A673 (cell line): ENCODE measurements around the gene FRMD4A. TPM values are rescaled to one million over a fixed set of nuclear protein-coding genes. Genes with fewer than 3 reads are reported as not detected.

Experiments used
- BruUV-seq: library from RNA; stranded (reverse); fragments of 400-500 nt; replicated peaks from 2 replicates; lab custom pipeline; 2021; lab: Mats Ljungman, UMichigan
- CTCF ChIA-PET: fragments of 300-600 bp; sonication (Branson Sonifier 250); formaldehyde crosslinking; loops from one replicate; lab custom pipeline; 2022; ENCODE audit warnings: antibody characterized with exemption; lab: Charles Lee
- POLR2A ChIA-PET: fragments of 300-600 bp; sonication (Branson Sonifier 250); formaldehyde crosslinking; loops from one replicate; lab custom pipeline; 2022; ENCODE audit warnings: antibody characterized with exemption; ENCODE audit not compliant: low non-redundant PET; lab: Charles Lee
- DNase-seq: peaks from one replicate; pipeline ENCODE4 v3.0.0-alpha.2; 2015; ENCODE audit warnings: low spot score
- H3K27ac ChIP-seq: fragments of 200-600 bp; sonication (generic); 2 replicates; pipeline ENCODE4 v1.5.1; 2016; ENCODE audit warnings: mixed run types, low read depth, mild to moderate bottlenecking, mixed read lengths, antibody characterized with exemption, low read length; ENCODE audit not compliant: poor library complexity, severe bottlenecking
- H3K27me3 ChIP-seq: fragments of 200-600 bp; sonication (generic); replicated peaks from 2 replicates; pipeline ENCODE4 v1.6.1; 2017; ENCODE audit warnings: mixed run types, low read depth, mild to moderate bottlenecking, mixed read lengths, antibody characterized with exemption, low read length; ENCODE audit not compliant: insufficient read depth, poor library complexity
- H3K36me3 ChIP-seq: fragments of 200-600 bp; sonication (generic); 2 replicates; pipeline ENCODE4 v1.6.1; 2016; ENCODE audit warnings: mixed run types, mild to moderate bottlenecking, mixed read lengths, antibody characterized with exemption, low read length; ENCODE audit not compliant: insufficient read depth, poor library complexity, severe bottlenecking
- H3K4me1 ChIP-seq: fragments of 200-600 bp; sonication (generic); 2 replicates; pipeline ENCODE4 v1.6.1; 2017; ENCODE audit warnings: mixed run types, mild to moderate bottlenecking, mixed read lengths, antibody characterized with exemption, low read length; ENCODE audit not compliant: insufficient read depth, poor library complexity, severe bottlenecking
- H3K4me3 ChIP-seq: fragments of 200-600 bp; sonication (generic); 2 replicates; pipeline ENCODE4 v1.5.1; 2016; ENCODE audit warnings: low read depth, mixed run types, mild to moderate bottlenecking, mixed read lengths, low read length; ENCODE audit not compliant: poor library complexity, severe bottlenecking
- H3K9me3 ChIP-seq: fragments of 200-600 bp; sonication (generic); 2 replicates; pipeline ENCODE4 v1.6.1; 2016; ENCODE audit warnings: mixed run types, low read depth, mild to moderate bottlenecking, mixed read lengths, antibody characterized with exemption, low read length; ENCODE audit not compliant: poor library complexity, severe bottlenecking
- CTCF ChIP-seq: fragments of 300-800, 200-600 bp; sonication (generic); conservative IDR thresholded peaks from 2 replicates; pipeline ENCODE4 v1.5.1; 2017; ENCODE audit warnings: low read depth, mild to moderate bottlenecking, antibody characterized with exemption, low read length, moderate library complexity, mixed read lengths
- EZH2 ChIP-seq: fragments of 200-600 bp; sonication (generic); IDR thresholded peaks from 2 replicates; pipeline ENCODE4 v1.6.1; 2017; ENCODE audit warnings: borderline replicate concordance, low read depth, mild to moderate bottlenecking, mixed read lengths, antibody characterized with exemption, low read length; ENCODE audit not compliant: poor library complexity, severe bottlenecking
- intact Hi-C: fragments of 100-400 bp; cut with micrococcal nuclease; formaldehyde crosslinking; loops from one replicate; pipeline ENCODE4 v1.10.0; 2022; ENCODE audit not compliant: unreplicated experiment
- total RNA-seq: library from RNA; stranded (reverse); gene quantifications from 2 replicates; pipeline ENCODE4 v1.2.3, GENCODE V29; 2021

The FRMD4A gene
- total RNA-seq, 1 experiment from 2014 or later, result 26.3 TPM

DNA sequence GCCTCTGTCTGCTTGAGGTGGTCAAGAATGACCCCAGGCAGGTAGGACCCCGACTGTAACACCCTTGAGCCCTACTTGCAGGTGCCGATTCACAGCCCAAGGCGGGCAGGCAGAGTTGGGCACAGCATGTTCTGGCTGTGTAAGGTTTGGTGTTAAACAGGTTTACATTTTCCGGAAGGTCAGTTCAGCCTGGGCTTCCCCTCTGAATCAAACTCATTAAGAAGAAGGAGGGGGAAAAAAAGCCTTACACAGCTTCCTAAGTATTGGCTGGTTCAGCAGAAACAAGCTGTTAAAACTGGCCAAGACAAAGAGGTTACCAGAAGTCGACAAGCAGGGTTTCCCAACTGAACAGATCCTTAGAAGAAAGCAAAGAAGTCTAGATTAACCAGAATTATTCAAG, 611.3 kb downstream of the FRMD4A start:
- Histone ChIP-seq H3K9me3 (no peaks in the 10 kb centered on the region), H3K27me3 (no peaks in the 10 kb centered on the region), H3K27ac (no peak overlapping the region), H3K36me3 (no peaks in the 10 kb centered on the region), H3K4me1 (peaks cover 7% of the 10 kb centered on the region), H3K4me3 (no peak overlapping the region)
- intact Hi-C loops, result no loop called here
- TF ChIP-seq CTCF (no peak), EZH2 (no peak)
- no peak for DNase-seq
- POLR2A ChIA-PET, result no interaction called here
- no TSS peak for BruUV-seq
- CTCF ChIA-PET, result no interaction called here

DNA sequence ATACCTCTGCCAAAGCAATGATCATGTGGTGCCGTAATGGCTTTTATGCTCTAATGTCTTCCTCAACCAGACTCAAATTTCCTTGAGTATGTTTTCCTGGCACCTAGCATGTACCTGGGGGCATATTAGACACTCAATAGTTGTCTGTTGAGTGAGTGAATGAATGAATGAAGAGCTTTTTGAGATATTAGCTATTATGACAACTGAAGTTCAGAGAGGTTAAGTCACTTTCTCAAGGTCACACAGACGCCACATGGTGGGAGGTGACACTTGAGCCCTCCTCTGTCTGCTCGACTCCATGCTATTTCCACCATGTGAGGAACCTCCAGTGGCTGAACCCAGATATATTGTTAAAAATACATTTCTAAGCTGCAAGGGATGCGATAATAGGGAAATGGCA, 611.9 kb downstream of the FRMD4A start:
- Histone ChIP-seq H3K4me1 (peaks cover 7% of the 10 kb centered on the region), H3K27me3 (no peaks in the 10 kb centered on the region), H3K9me3 (no peaks in the 10 kb centered on the region), H3K36me3 (no peaks in the 10 kb centered on the region), H3K27ac (no peak overlapping the region), H3K4me3 (no peak overlapping the region)
- POLR2A ChIA-PET, result no interaction called here
- no peak for DNase-seq
- CTCF ChIA-PET, result no interaction called here
- no TSS peak for BruUV-seq
- intact Hi-C loops, result no loop called here
- no peak for TF ChIP-seq CTCF
- no peak for TF ChIP-seq EZH2

DNA sequence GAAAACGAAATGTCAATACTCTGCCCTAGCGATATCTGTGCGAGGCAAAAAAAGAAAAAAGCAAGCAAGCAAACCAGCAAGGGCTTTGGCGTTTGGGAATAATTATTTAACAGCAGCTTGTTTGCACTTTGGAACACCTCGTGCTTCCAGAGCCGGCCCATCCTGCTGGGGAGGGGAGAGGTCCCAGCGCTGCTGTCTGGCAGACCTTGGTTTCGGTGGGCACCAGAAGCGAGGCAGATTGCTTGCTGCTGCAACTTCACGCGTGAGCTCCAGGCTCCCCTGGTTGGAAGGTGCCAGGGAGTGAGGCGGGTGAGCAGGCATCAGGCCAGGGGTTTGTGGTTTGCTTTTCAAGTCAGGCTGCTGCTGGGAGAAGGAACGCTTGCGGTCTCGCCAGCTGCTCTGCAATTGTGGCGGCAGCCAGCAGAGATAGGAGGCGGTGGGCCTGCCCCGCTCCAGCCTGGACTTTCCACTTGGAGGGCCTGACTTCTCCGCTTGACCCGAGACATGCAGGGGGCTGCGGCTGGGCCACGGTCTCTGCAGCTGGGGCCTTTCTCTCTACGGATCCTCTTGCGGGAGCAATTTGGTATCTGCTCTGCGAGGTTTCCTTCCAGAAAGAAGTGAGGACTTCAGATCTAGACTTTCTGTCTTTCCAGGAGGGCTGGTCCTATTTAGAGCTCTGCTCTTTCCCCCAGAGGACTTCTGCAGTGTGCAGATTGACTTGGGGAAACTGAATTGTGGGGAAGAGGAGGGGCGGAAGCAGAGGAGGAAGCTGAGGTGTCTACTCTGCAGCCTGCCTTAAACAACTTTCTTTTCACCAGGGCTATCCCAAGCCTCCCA, 612.6 kb downstream of the FRMD4A start:
- Histone ChIP-seq H3K9me3 (no peaks in the 10 kb centered on the region), H3K4me3 (peak overlapping the region; percentile 6), H3K36me3 (no peaks in the 10 kb centered on the region), H3K27me3 (no peaks in the 10 kb centered on the region), H3K4me1 (peaks cover 11% of the 10 kb centered on the region), H3K27ac (peak overlapping the region; percentile 51)
- intact Hi-C loops, result no loop called here
- DNase-seq, result peak; percentile 75
- ChIA-PET POLR2A (no interaction called here), CTCF (no interaction called here)
- BruUV-seq, result no TSS peak
- TF ChIP-seq EZH2, result no peak
- TF ChIP-seq CTCF, result no peak
